Psoas muscle (tissue), 8 donors: ENCODE data around the gene ZNF711. TPM values are rescaled to one million over a fixed set of nuclear protein-coding genes. Genes with fewer than 3 reads are reported as not detected.

Source experiments
- ATAC-seq, 4 donors: fragments of 200-7000 bp; cut with Tn5 transposase; one replicate each; pipeline ENCODE4 v1.9.1; 2020; ENCODE audit warnings: moderate library complexity in 3 of 4, mild to moderate bottlenecking in 2 of 4
- DNase-seq, 2 donors: peaks; one replicate each; pipeline ENCODE4 v3.0.0-alpha.2; 2020
- H3K27ac ChIP-seq: fragments of 200-600 bp; one replicate; pipeline ENCODE4 v1.8.0; 2022
- H3K27me3 ChIP-seq, 3 donors: fragments of 200-600 bp in 1 of 3; one replicate each; pipeline versions ENCODE4 v1.6.1 to v1.8.0; 2013 to 2022; ENCODE audit warnings: low read length in 2 of 3, mild to moderate bottlenecking in 2 of 3, moderate library complexity in 1 of 3; ENCODE audit not compliant: insufficient read depth in 3 of 3
- H3K36me3 ChIP-seq, 2 donors: fragments of 200-600 bp in 1 of 2; one replicate each; pipeline versions ENCODE4 v1.6.1 to v1.8.0; 2013 to 2022; ENCODE audit warnings: low read depth in 1 of 2, mild to moderate bottlenecking in 1 of 2, moderate library complexity in 1 of 2; ENCODE audit not compliant: insufficient read depth in 1 of 2
- H3K4me1 ChIP-seq: fragments of 200-600 bp; one replicate; pipeline ENCODE4 v1.8.0; 2022
- H3K4me3 ChIP-seq: fragments of 200-600 bp; one replicate; pipeline ENCODE4 v1.8.0; 2022; ENCODE audit warnings: mild to moderate bottlenecking
- H3K9me3 ChIP-seq: fragments of 200-600 bp; one replicate; pipeline ENCODE4 v1.8.0; 2022
- WGBS, 3 donors: extraction: QIAGEN DNeasy Blood & Tissue Kit; methylation state at CpG; one replicate each; pipeline versions ENCODE4 v1.1.6 to v1.1.7; 2013; 5-methylcytosine and 5-hydroxymethylcytosine counted together
- intact Hi-C, 2 donors: fragments of 100-400 bp; cut with DNase I; formaldehyde crosslinking; loops; one replicate each; pipeline versions ENCODE4 v1.11.0 to v1.14.2; 2022
- polyA plus RNA-seq, 3 donors: library from polyadenylated mRNA; stranded (reverse); fragments of 200-250 nt; gene quantifications; one replicate each; pipeline ENCODE4 v1.2.3, GENCODE V29; 2013
- total RNA-seq, 4 donors: library from RNA; stranded (reverse); fragmentation: NEBNext Ultra II Directional in 2 of 4; extraction: Animal tissue kit (Norgen Biotek cat#: 25700) in 2 of 4; gene quantifications; one replicate each; pipeline versions ENCODE4 v1.2.1 to v1.2.4, GENCODE V29; 2021 to 2023
- TF ChIP-seq, protein P1 (sequence below): fragments of 200-600 bp; IDR thresholded peaks from one replicate; pipeline ENCODE4 v1.8.0; 2022; ENCODE audit warnings: antibody characterized with exemption
- donor health status: healthy with polysubstance abuse.
- donor health status: DM: no; HTN: no; CAD: no; lungs with moderate emphysema.
- donor health status: Bipolar disorder and iron deficiency.
- donor health status: healthy.
- donor health status: DM: yes; HTN: yes; CAD: no.
- donor health status: DM: no; HTN: no; CAD: no.
- donor health status: DM: no; HTN: no; CAD: no.
- donor health status: DM: yes; HTN: yes; CAD: no.

The ZNF711 gene
- total and polyA plus RNA-seq, 7 donors, result 0.11 to 0.86 (median 0.37) TPM

DNA sequence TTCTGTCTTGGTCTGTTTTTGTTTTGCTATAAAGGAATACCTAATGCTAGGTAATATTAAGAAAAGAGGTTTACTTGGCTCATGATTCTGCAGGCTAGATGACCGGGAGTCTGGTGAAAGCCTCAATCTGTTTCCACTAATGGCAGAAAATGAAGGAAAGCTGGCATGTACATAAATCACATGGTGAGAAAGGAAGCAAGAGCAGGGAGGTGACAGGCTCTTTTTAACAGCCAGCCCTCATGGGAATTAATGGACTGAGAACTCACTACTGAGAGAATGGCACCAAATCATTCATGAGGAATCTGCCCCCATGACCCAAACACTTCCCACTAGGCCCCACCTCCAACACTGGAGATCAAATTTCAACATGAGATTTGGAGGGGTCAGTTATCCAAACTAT, 27.8 kb upstream of the ZNF711 start:
- intact Hi-C loops, result no loop called here
- H3K27ac ChIP-seq, result no peak overlapping the region
- DNase-seq (no peak), ATAC-seq (no peak)
- WGBS, 3 donors, result 42 to 50% (median 46%) methylated on average over 1 of the region's 1 CpG
- no peaks in the 10 kb centered on the region for H3K27me3 ChIP-seq
- no peaks in the 10 kb centered on the region for H3K4me1 ChIP-seq
- H3K9me3 ChIP-seq, result no peaks in the 10 kb centered on the region
- no peak overlapping the region for H3K4me3 ChIP-seq
- TF ChIP-seq, protein P1, sequence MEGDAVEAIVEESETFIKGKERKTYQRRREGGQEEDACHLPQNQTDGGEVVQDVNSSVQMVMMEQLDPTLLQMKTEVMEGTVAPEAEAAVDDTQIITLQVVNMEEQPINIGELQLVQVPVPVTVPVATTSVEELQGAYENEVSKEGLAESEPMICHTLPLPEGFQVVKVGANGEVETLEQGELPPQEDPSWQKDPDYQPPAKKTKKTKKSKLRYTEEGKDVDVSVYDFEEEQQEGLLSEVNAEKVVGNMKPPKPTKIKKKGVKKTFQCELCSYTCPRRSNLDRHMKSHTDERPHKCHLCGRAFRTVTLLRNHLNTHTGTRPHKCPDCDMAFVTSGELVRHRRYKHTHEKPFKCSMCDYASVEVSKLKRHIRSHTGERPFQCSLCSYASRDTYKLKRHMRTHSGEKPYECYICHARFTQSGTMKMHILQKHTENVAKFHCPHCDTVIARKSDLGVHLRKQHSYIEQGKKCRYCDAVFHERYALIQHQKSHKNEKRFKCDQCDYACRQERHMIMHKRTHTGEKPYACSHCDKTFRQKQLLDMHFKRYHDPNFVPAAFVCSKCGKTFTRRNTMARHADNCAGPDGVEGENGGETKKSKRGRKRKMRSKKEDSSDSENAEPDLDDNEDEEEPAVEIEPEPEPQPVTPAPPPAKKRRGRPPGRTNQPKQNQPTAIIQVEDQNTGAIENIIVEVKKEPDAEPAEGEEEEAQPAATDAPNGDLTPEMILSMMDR, result no peak
- no peaks in the 10 kb centered on the region for H3K36me3 ChIP-seq

DNA sequence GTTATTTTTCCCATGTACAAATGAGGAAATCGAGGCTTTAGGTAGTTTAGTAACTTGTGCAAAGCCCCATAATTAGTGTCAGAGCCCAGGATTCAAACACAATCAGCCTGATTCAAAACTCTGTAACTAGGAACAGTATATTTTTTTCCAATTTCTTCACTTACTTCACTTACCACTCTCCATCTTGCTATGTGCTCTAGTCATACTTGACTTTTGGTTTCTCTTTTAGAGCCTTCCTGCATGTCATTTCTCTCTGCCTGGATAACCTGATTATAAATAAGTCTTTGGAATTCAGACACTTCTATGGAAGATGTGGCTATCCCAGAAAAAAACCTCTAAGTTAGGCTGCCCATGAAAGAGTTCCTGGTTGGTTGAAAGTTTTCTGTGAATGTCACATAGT, 22.4 kb upstream of the ZNF711 start:
- WGBS, 3 donors, result 35 to 81% (median 68%) methylated on average over 1 of the region's 1 CpG
- ATAC-seq, result no peak
- TF ChIP-seq, protein P1, result no peak

DNA sequence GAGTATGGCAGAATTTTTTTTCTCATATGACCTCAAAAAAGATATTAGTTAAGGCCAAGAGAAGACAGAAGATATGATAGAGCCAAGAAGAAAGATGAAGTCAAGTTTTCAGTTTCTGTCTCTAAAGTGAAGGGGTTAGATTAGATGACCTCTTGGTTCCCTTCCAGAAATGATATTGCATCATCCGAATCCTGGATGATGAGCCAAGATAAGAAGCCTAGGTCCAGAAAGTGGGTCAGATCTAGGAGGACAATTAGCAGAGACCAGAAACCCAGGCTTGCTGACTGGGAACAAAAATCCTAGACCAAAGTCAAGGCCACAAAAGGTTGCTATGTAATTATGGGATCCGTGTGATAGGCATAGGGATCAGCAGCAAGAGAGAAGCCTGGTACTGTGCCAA, 20.4 kb upstream of the ZNF711 start:
- no peak overlapping the region for H3K4me3 ChIP-seq
- no peak overlapping the region for H3K27ac ChIP-seq
- WGBS, 3 donors, result 37 to 44% (median 41%) methylated on average over 2 of the region's 2 CpGs
- no peak for DNase-seq
- H3K9me3 ChIP-seq, result peaks cover 4% of the 10 kb centered on the region
- H3K4me1 ChIP-seq, result no peaks in the 10 kb centered on the region
- intact Hi-C loops, result no loop called here
- ATAC-seq, result no peak
- TF ChIP-seq, protein P1, result no peak
- peaks cover 0 to 3% (median 0%) of the 10 kb centered on the region in 3 donors for H3K27me3 ChIP-seq
- H3K36me3 ChIP-seq, result no peaks in the 10 kb centered on the region

More for the DNA sequence above, 22.4 kb upstream of the ZNF711 start:
- Histone ChIP-seq H3K36me3 (no peaks in the 10 kb centered on the region), H3K9me3 (no peaks in the 10 kb centered on the region), H3K4me3 (no peak overlapping the region), H3K4me1 (no peaks in the 10 kb centered on the region), H3K27ac (no peak overlapping the region), H3K27me3 (peaks cover 0 to 3% (median 0%) of the 10 kb centered on the region in 3 donors)
- no peak for DNase-seq
- intact Hi-C loops, result no loop called here

DNA sequence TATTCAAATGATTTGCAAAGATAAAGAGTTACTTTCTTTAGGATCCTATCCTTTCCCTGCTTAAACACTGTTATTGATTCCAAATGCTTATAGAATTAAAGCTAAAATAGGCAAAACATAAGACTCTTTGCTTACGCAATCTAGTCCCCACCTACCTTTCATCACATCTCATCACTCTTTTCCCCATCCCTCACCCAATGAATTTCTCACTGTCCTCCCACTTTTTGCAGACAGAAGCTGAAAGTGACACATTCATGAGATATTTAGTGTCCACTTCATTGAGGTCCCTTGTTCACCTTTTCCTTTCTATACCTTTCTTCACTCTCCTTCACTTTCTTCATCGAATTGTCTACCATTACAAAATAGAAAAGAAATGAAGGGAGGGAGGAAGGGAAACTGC, 636 bp upstream of the ZNF711 start:
- DNase-seq (no peak), ATAC-seq (no peak)
- peak overlapping the region; percentile 70 for H3K4me3 ChIP-seq
- TF ChIP-seq, protein P1, result no peak
- intact Hi-C loops, result no loop called here
- no peaks in the 10 kb centered on the region for H3K36me3 ChIP-seq
- WGBS, 3 donors, result 35 to 51% (median 38%) methylated on average over 2 of the region's 2 CpGs
- no peak overlapping the region for H3K27ac ChIP-seq
- no peaks in the 10 kb centered on the region for H3K4me1 ChIP-seq
- peaks cover 3% of the 10 kb centered on the region for H3K9me3 ChIP-seq
- H3K27me3 ChIP-seq, result no peaks in the 10 kb centered on the region
